HG03439 (cell line): Measurements from ENCODE around the gene DGKZ.
A peak's percentile ranks its signal among the peaks of the same experiment; 100 is the strongest.

Experiments used
- ATAC-seq: cut with Tn5 transposase; IDR thresholded peaks from one replicate; pipeline ENCODE4 v1.9.1; 2021; ENCODE audit warnings: mild to moderate bottlenecking, moderate library complexity; ENCODE audit not compliant: unreplicated experiment

DGKZ gene

GRCh38 chr11:46392421-46393230, 45.4 kb downstream of the DGKZ start:
- peak; percentile 55 for ATAC-seq

- ATAC-seq = no peak
Observed at GRCh38 chr11:46393231-46393616, 46.0 kb downstream of the DGKZ start.

- no peak for ATAC-seq
Observed at GRCh38 chr11:46393759-46394158, 46.5 kb downstream of the DGKZ start.

GRCh38 chr11:46397526-46397925, 50.3 kb downstream of the DGKZ start:
- no peak for ATAC-seq

GRCh38 chr11:46402957-46403902, 56.0 kb downstream of the DGKZ start:
- ATAC-seq = no peak

GRCh38 chr11:46404476-46405017, 57.3 kb downstream of the DGKZ start:
- ATAC-seq = no peak

GRCh38 chr11:46407635-46408034, 60.4 kb downstream of the DGKZ start:
- ATAC-seq = no peak

- ATAC-seq = no peak
Observed at GRCh38 chr11:46408407-46408986, 61.2 kb downstream of the DGKZ start.

GRCh38 chr11:46410021-46410420, 62.8 kb downstream of the DGKZ start:
- no peak for ATAC-seq

- no peak for ATAC-seq
Observed at GRCh38 chr11:46413760-46414465, 66.7 kb downstream of the DGKZ start.

GRCh38 chr11:46414466-46414796, 67.2 kb downstream of the DGKZ start:
- no peak for ATAC-seq

GRCh38 chr11:46414879-46415278, 67.6 kb downstream of the DGKZ start:
- no peak for ATAC-seq

- ATAC-seq = no peak
Observed at GRCh38 chr11:46417711-46418110, 70.4 kb downstream of the DGKZ start.

GRCh38 chr11:46418751-46419150, 71.5 kb downstream of the DGKZ start:
- ATAC-seq = no peak

GRCh38 chr11:46420513-46420912, 73.2 kb downstream of the DGKZ start:
- ATAC-seq = no peak

- no peak for ATAC-seq
Observed at GRCh38 chr11:46421257-46421880, 74.1 kb downstream of the DGKZ start.

GRCh38 chr11:46422588-46422987, 75.3 kb downstream of the DGKZ start:
- no peak for ATAC-seq

GRCh38 chr11:46426233-46426991, 79.1 kb downstream of the DGKZ start:
- ATAC-seq = no peak

GRCh38 chr11:46427364-46427763, 80.1 kb downstream of the DGKZ start:
- no peak for ATAC-seq

GRCh38 chr11:46429717-46430116, 82.5 kb downstream of the DGKZ start:
- no peak for ATAC-seq
